ENCODE measurements around the gene RDH5. TPM values are rescaled to one million over a fixed set of nuclear protein-coding genes. Genes with fewer than 3 reads are reported as not detected.

The RDH5 gene
- total RNA-seq, 1 experiment from 2014 or later = 5.8 TPM

DNA sequence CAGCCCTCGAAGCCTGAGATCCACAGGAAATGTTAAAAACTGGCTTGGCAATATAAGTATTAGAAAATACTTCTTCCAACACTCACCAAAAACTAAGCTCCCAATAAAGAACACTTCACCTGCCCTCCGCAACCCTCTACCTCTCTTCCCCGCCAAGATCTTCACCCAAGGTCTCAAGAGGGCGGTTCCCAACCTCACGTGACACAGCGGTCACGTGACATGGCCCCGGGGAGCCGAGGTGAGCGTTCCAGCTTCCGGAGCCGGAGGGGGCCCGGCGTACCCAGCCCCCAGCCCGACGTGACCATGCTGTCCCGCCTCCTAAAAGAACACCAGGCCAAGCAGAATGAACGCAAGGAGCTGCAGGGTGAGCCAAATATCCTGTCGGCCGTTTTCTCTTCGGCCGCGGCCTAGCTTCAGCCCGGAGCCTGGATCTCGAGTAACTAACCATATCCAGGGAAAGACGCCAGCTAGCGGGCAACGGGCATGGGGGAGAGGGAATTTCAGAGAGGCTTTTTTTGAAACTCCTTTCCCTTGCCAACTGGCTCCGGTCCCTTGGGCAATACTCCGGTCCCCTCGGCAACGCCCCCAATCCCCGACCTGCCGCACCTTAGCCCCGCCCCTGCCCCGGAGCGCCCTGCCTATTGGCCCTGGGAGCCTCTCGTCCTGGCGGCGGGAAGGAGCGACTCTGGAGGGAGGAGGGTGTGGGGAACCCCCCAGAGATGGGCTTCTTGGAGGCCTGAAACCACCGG is 4.2 kb upstream of the RDH5 start, which contains the start of gene BLOC1S1:
Gene BLOC1S1 (plus strand): TSS at position 214 of the 749 bp plus-strand sequence. CDS start 6 bp downstream, at position 220.
- Mint-ChIP-seq H3K4me3 (peak within 1 kb of the TSS; percentile 85), H3K27me3 (ENCODE audit: low read depth) (peaks cover 24% of the 10 kb centered on the region), H3K36me3 (no peaks in the 10 kb centered on the region), H3K27ac (peak within 1 kb of the TSS; percentile 84), H3K9me3 (no peaks in the 10 kb centered on the region), H3K4me1 (peaks cover 37% of the 10 kb centered on the region)
- peak; percentile 96 for DNase-seq (ENCODE audit: low spot score)
- CTCF ChIA-PET = interaction anchor here (0.6 to 10.8 kb wide), 9 partner anchors 9 to 115 kb away, joined by 3 to 141 read pairs (median 3); partner anchors contain the start of genes CD63, ITGA7 and SARNP
- POLR2A ChIA-PET = interaction anchor here (0.5 to 3.4 kb wide), 5 partner anchors 9 to 245 kb away, joined by 3 to 21 read pairs (median 5); partner anchors contain the start of genes CD63 and ITGA7
- peak; percentile 88 for ATAC-seq
- TF ChIP-seq, protein P1, sequence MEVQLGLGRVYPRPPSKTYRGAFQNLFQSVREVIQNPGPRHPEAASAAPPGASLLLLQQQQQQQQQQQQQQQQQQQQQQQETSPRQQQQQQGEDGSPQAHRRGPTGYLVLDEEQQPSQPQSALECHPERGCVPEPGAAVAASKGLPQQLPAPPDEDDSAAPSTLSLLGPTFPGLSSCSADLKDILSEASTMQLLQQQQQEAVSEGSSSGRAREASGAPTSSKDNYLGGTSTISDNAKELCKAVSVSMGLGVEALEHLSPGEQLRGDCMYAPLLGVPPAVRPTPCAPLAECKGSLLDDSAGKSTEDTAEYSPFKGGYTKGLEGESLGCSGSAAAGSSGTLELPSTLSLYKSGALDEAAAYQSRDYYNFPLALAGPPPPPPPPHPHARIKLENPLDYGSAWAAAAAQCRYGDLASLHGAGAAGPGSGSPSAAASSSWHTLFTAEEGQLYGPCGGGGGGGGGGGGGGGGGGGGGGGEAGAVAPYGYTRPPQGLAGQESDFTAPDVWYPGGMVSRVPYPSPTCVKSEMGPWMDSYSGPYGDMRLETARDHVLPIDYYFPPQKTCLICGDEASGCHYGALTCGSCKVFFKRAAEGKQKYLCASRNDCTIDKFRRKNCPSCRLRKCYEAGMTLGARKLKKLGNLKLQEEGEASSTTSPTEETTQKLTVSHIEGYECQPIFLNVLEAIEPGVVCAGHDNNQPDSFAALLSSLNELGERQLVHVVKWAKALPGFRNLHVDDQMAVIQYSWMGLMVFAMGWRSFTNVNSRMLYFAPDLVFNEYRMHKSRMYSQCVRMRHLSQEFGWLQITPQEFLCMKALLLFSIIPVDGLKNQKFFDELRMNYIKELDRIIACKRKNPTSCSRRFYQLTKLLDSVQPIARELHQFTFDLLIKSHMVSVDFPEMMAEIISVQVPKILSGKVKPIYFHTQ (CRISPR knock-in tag; IDR thresholded peaks at IDR 0.05) = no peak
- TF ChIP-seq IRF2 (CRISPR knock-in tag; IDR thresholded peaks at IDR 0.05; ENCODE audit: borderline replicate concordance, low read depth) (no peak), ELF4 (CRISPR knock-in tag; IDR thresholded peaks at IDR 0.05; ENCODE audit: low read depth) (no peak), NFYB (CRISPR knock-in tag; conservative IDR thresholded peaks at IDR 0.05; ENCODE audit: low read depth) (no peak), FOXK1 (CRISPR knock-in tag; IDR thresholded peaks at IDR 0.05) (peak; percentile 70; the same call in 1 of the 2 replicates), ZNF317 (CRISPR knock-in tag; IDR thresholded peaks at IDR 0.05; ENCODE audit: borderline replicate concordance, low read depth) (no peak), CREM (CRISPR knock-in tag; IDR thresholded peaks at IDR 0.05) (no peak), ESRRA (CRISPR knock-in tag; IDR thresholded peaks at IDR 0.05; ENCODE audit: borderline replicate concordance) (peak; percentile 69; the same call in 1 of the 2 replicates), ETV6 (CRISPR knock-in tag; IDR thresholded peaks at IDR 0.05) (0 out of 2 replicates have a peak, but pooled peaks have one; percentile 44), ZNF138 (CRISPR knock-in tag; conservative IDR thresholded peaks at IDR 0.05) (no peak), PRRX2 (CRISPR knock-in tag; IDR thresholded peaks at IDR 0.05) (no peak), TEAD1 (CRISPR knock-in tag; IDR thresholded peaks at IDR 0.05) (peak; percentile 68; the same call in 1 of the 2 replicates), OVOL2 (CRISPR knock-in tag; IDR thresholded peaks at IDR 0.05; ENCODE audit: borderline replicate concordance) (no peak)
- TF ChIP-seq, protein P2, sequence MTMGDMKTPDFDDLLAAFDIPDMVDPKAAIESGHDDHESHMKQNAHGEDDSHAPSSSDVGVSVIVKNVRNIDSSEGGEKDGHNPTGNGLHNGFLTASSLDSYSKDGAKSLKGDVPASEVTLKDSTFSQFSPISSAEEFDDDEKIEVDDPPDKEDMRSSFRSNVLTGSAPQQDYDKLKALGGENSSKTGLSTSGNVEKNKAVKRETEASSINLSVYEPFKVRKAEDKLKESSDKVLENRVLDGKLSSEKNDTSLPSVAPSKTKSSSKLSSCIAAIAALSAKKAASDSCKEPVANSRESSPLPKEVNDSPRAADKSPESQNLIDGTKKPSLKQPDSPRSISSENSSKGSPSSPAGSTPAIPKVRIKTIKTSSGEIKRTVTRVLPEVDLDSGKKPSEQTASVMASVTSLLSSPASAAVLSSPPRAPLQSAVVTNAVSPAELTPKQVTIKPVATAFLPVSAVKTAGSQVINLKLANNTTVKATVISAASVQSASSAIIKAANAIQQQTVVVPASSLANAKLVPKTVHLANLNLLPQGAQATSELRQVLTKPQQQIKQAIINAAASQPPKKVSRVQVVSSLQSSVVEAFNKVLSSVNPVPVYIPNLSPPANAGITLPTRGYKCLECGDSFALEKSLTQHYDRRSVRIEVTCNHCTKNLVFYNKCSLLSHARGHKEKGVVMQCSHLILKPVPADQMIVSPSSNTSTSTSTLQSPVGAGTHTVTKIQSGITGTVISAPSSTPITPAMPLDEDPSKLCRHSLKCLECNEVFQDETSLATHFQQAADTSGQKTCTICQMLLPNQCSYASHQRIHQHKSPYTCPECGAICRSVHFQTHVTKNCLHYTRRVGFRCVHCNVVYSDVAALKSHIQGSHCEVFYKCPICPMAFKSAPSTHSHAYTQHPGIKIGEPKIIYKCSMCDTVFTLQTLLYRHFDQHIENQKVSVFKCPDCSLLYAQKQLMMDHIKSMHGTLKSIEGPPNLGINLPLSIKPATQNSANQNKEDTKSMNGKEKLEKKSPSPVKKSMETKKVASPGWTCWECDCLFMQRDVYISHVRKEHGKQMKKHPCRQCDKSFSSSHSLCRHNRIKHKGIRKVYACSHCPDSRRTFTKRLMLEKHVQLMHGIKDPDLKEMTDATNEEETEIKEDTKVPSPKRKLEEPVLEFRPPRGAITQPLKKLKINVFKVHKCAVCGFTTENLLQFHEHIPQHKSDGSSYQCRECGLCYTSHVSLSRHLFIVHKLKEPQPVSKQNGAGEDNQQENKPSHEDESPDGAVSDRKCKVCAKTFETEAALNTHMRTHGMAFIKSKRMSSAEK (CRISPR knock-in tag; IDR thresholded peaks at IDR 0.05; ENCODE audit: borderline replicate concordance) = no peak
- TF ChIP-seq, protein P3, sequence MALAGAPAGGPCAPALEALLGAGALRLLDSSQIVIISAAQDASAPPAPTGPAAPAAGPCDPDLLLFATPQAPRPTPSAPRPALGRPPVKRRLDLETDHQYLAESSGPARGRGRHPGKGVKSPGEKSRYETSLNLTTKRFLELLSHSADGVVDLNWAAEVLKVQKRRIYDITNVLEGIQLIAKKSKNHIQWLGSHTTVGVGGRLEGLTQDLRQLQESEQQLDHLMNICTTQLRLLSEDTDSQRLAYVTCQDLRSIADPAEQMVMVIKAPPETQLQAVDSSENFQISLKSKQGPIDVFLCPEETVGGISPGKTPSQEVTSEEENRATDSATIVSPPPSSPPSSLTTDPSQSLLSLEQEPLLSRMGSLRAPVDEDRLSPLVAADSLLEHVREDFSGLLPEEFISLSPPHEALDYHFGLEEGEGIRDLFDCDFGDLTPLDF (CRISPR knock-in tag; IDR thresholded peaks at IDR 0.05) = no peak
- TF ChIP-seq, protein P4, sequence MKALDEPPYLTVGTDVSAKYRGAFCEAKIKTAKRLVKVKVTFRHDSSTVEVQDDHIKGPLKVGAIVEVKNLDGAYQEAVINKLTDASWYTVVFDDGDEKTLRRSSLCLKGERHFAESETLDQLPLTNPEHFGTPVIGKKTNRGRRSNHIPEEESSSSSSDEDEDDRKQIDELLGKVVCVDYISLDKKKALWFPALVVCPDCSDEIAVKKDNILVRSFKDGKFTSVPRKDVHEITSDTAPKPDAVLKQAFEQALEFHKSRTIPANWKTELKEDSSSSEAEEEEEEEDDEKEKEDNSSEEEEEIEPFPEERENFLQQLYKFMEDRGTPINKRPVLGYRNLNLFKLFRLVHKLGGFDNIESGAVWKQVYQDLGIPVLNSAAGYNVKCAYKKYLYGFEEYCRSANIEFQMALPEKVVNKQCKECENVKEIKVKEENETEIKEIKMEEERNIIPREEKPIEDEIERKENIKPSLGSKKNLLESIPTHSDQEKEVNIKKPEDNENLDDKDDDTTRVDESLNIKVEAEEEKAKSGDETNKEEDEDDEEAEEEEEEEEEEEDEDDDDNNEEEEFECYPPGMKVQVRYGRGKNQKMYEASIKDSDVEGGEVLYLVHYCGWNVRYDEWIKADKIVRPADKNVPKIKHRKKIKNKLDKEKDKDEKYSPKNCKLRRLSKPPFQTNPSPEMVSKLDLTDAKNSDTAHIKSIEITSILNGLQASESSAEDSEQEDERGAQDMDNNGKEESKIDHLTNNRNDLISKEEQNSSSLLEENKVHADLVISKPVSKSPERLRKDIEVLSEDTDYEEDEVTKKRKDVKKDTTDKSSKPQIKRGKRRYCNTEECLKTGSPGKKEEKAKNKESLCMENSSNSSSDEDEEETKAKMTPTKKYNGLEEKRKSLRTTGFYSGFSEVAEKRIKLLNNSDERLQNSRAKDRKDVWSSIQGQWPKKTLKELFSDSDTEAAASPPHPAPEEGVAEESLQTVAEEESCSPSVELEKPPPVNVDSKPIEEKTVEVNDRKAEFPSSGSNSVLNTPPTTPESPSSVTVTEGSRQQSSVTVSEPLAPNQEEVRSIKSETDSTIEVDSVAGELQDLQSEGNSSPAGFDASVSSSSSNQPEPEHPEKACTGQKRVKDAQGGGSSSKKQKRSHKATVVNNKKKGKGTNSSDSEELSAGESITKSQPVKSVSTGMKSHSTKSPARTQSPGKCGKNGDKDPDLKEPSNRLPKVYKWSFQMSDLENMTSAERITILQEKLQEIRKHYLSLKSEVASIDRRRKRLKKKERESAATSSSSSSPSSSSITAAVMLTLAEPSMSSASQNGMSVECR (CRISPR knock-in tag; IDR thresholded peaks at IDR 0.05; ENCODE audit: borderline replicate concordance) = peak; percentile 73; the same call in 1 of the 2 replicates
- TF ChIP-seq, protein P5, sequence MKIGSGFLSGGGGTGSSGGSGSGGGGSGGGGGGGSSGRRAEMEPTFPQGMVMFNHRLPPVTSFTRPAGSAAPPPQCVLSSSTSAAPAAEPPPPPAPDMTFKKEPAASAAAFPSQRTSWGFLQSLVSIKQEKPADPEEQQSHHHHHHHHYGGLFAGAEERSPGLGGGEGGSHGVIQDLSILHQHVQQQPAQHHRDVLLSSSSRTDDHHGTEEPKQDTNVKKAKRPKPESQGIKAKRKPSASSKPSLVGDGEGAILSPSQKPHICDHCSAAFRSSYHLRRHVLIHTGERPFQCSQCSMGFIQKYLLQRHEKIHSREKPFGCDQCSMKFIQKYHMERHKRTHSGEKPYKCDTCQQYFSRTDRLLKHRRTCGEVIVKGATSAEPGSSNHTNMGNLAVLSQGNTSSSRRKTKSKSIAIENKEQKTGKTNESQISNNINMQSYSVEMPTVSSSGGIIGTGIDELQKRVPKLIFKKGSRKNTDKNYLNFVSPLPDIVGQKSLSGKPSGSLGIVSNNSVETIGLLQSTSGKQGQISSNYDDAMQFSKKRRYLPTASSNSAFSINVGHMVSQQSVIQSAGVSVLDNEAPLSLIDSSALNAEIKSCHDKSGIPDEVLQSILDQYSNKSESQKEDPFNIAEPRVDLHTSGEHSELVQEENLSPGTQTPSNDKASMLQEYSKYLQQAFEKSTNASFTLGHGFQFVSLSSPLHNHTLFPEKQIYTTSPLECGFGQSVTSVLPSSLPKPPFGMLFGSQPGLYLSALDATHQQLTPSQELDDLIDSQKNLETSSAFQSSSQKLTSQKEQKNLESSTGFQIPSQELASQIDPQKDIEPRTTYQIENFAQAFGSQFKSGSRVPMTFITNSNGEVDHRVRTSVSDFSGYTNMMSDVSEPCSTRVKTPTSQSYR (CRISPR knock-in tag; IDR thresholded peaks at IDR 0.05) = 0 out of 2 replicates have a peak, but pooled peaks have one; percentile 61
- TF ChIP-seq, protein P6, sequence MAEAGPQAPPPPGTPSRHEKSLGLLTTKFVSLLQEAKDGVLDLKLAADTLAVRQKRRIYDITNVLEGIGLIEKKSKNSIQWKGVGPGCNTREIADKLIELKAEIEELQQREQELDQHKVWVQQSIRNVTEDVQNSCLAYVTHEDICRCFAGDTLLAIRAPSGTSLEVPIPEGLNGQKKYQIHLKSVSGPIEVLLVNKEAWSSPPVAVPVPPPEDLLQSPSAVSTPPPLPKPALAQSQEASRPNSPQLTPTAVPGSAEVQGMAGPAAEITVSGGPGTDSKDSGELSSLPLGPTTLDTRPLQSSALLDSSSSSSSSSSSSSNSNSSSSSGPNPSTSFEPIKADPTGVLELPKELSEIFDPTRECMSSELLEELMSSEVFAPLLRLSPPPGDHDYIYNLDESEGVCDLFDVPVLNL (CRISPR knock-in tag; IDR thresholded peaks at IDR 0.05; ENCODE audit: borderline replicate concordance, low read depth) = peak; percentile 47; the same call in 1 of the 2 replicates

Measured in WTC11 (cell line).